HEK293T (cell line): ENCODE data around the gene PHLDA1.

Experiments
- ARNT ChIP-seq: fragments of 450-650 bp; IDR thresholded peaks from 2 replicates; pipeline ENCODE4 v1.6.1; 2017; ENCODE audit warnings: mild to moderate bottlenecking
- BHLHE40 ChIP-seq: fragments of 450-650 bp; IDR thresholded peaks from 2 replicates; pipeline ENCODE4 v1.6.1; 2016; ENCODE audit warnings: mild to moderate bottlenecking, moderate library complexity, borderline replicate concordance
- CTBP1 ChIP-seq: fragments of 450-650 bp; IDR thresholded peaks from 2 replicates; pipeline ENCODE4 v1.6.1; 2016; ENCODE audit warnings: borderline replicate concordance
- ELF4 ChIP-seq: fragments of 450-650 bp; IDR thresholded peaks from 2 replicates; pipeline ENCODE4 v1.6.1; 2017; ENCODE audit warnings: antibody characterized with exemption
- FOXA1 ChIP-seq: fragments of 450-650 bp; IDR thresholded peaks from 2 replicates; pipeline ENCODE4 v1.6.1; 2016; ENCODE audit warnings: mild to moderate bottlenecking
- FOXK2 ChIP-seq: fragments of 450-650 bp; IDR thresholded peaks from 2 replicates; pipeline ENCODE4 v1.6.1; 2016; ENCODE audit warnings: mild to moderate bottlenecking
- FOXM1 ChIP-seq: fragments of 450-650 bp; IDR thresholded peaks from 2 replicates; pipeline ENCODE4 v1.6.1; 2017; ENCODE audit warnings: mild to moderate bottlenecking, borderline replicate concordance
- LEF1 ChIP-seq: fragments of 450-650 bp; IDR thresholded peaks from 2 replicates; pipeline ENCODE4 v1.6.1; 2017; ENCODE audit warnings: mild to moderate bottlenecking, borderline replicate concordance
- SP1 ChIP-seq: fragments of 450-650 bp; IDR thresholded peaks from 2 replicates; pipeline ENCODE4 v1.6.1; 2017
- SUZ12 ChIP-seq: fragments of 450-650 bp; IDR thresholded peaks from 2 replicates; pipeline ENCODE4 v1.6.1; 2016; ENCODE audit warnings: mild to moderate bottlenecking
- TARDBP ChIP-seq: fragments of 450-650 bp; IDR thresholded peaks from 2 replicates; pipeline ENCODE4 v1.6.1; 2016
- ZNF384 ChIP-seq: fragments of 450-650 bp; IDR thresholded peaks from 2 replicates; pipeline ENCODE4 v1.6.1; 2016

- TF ChIP-seq FOXM1 (no peak), ZNF384 (no peak), FOXA1 (no peak), ELF4 (no peak), BHLHE40 (no peak; the same call in 1 of the 2 replicates), SP1 (no peak), LEF1 (no peak), TARDBP (no peak), ARNT (no peak), SUZ12 (no peak), CTBP1 (no peak), FOXK2 (no peak)
Observed at GRCh38 chr12:76040461-76040860, 8.9 kb upstream of the PHLDA1 start.
